A673 (cell line): ENCODE results near the gene RBM46. TPM values are rescaled to one million over a fixed set of nuclear protein-coding genes. Genes with fewer than 3 reads are reported as not detected.
A peak's percentile ranks its signal among the peaks of the same experiment; 100 is the strongest.

Experiments
- BruUV-seq: library from RNA; stranded (reverse); fragments of 400-500 nt; replicated peaks from 2 replicates; lab custom pipeline; 2021; lab: Mats Ljungman, UMichigan
- CTCF ChIA-PET: fragments of 300-600 bp; sonication (Branson Sonifier 250); formaldehyde crosslinking; loops from one replicate; lab custom pipeline; 2022; ENCODE audit warnings: antibody characterized with exemption; lab: Charles Lee
- POLR2A ChIA-PET: fragments of 300-600 bp; sonication (Branson Sonifier 250); formaldehyde crosslinking; loops from one replicate; lab custom pipeline; 2022; ENCODE audit warnings: antibody characterized with exemption; ENCODE audit not compliant: low non-redundant PET; lab: Charles Lee
- DNase-seq: peaks from one replicate; pipeline ENCODE4 v3.0.0-alpha.2; 2015; ENCODE audit warnings: low spot score
- H3K27ac ChIP-seq: fragments of 200-600 bp; sonication (generic); 2 replicates; pipeline ENCODE4 v1.5.1; 2016; ENCODE audit warnings: mixed run types, low read depth, mild to moderate bottlenecking, mixed read lengths, antibody characterized with exemption, low read length; ENCODE audit not compliant: poor library complexity, severe bottlenecking
- H3K27me3 ChIP-seq: fragments of 200-600 bp; sonication (generic); replicated peaks from 2 replicates; pipeline ENCODE4 v1.6.1; 2017; ENCODE audit warnings: mixed run types, low read depth, mild to moderate bottlenecking, mixed read lengths, antibody characterized with exemption, low read length; ENCODE audit not compliant: insufficient read depth, poor library complexity
- H3K36me3 ChIP-seq: fragments of 200-600 bp; sonication (generic); 2 replicates; pipeline ENCODE4 v1.6.1; 2016; ENCODE audit warnings: mixed run types, mild to moderate bottlenecking, mixed read lengths, antibody characterized with exemption, low read length; ENCODE audit not compliant: insufficient read depth, poor library complexity, severe bottlenecking
- H3K4me1 ChIP-seq: fragments of 200-600 bp; sonication (generic); 2 replicates; pipeline ENCODE4 v1.6.1; 2017; ENCODE audit warnings: mixed run types, mild to moderate bottlenecking, mixed read lengths, antibody characterized with exemption, low read length; ENCODE audit not compliant: insufficient read depth, poor library complexity, severe bottlenecking
- H3K4me3 ChIP-seq: fragments of 200-600 bp; sonication (generic); 2 replicates; pipeline ENCODE4 v1.5.1; 2016; ENCODE audit warnings: low read depth, mixed run types, mild to moderate bottlenecking, mixed read lengths, low read length; ENCODE audit not compliant: poor library complexity, severe bottlenecking
- H3K9me3 ChIP-seq: fragments of 200-600 bp; sonication (generic); 2 replicates; pipeline ENCODE4 v1.6.1; 2016; ENCODE audit warnings: mixed run types, low read depth, mild to moderate bottlenecking, mixed read lengths, antibody characterized with exemption, low read length; ENCODE audit not compliant: poor library complexity, severe bottlenecking
- CTCF ChIP-seq: fragments of 300-800, 200-600 bp; sonication (generic); conservative IDR thresholded peaks from 2 replicates; pipeline ENCODE4 v1.5.1; 2017; ENCODE audit warnings: low read depth, mild to moderate bottlenecking, antibody characterized with exemption, low read length, moderate library complexity, mixed read lengths
- EZH2 ChIP-seq: fragments of 200-600 bp; sonication (generic); IDR thresholded peaks from 2 replicates; pipeline ENCODE4 v1.6.1; 2017; ENCODE audit warnings: borderline replicate concordance, low read depth, mild to moderate bottlenecking, mixed read lengths, antibody characterized with exemption, low read length; ENCODE audit not compliant: poor library complexity, severe bottlenecking
- intact Hi-C: fragments of 100-400 bp; cut with micrococcal nuclease; formaldehyde crosslinking; loops from one replicate; pipeline ENCODE4 v1.10.0; 2022; ENCODE audit not compliant: unreplicated experiment
- total RNA-seq: library from RNA; stranded (reverse); gene quantifications from 2 replicates; pipeline ENCODE4 v1.2.3, GENCODE V29; 2021

The RBM46 gene
- total RNA-seq, 1 experiment from 2014 or later, result 0.24 TPM

GRCh38 chr4:154740462-154740861 is 40.6 kb upstream of the RBM46 start:
- Histone ChIP-seq H3K27me3 (peaks cover 6% of the 10 kb centered on the region), H3K27ac (no peak overlapping the region), H3K36me3 (no peaks in the 10 kb centered on the region), H3K4me1 (peaks cover 20% of the 10 kb centered on the region), H3K9me3 (no peaks in the 10 kb centered on the region), H3K4me3 (no peak overlapping the region)
- ChIA-PET POLR2A (no interaction called here), CTCF (interaction anchor here (0.7 kb wide), 1 partner anchor 145 kb away, joined by 4 read pairs; no protein-coding TSS in a partner anchor)
- intact Hi-C loops, result no loop called here
- TF ChIP-seq CTCF (no peak), EZH2 (no peak)
- no peak for DNase-seq
- no TSS peak for BruUV-seq

- no peak overlapping the region for H3K27ac ChIP-seq
- no peaks in the 10 kb centered on the region for H3K9me3 ChIP-seq
- peaks cover 6% of the 10 kb centered on the region for H3K27me3 ChIP-seq
- peaks cover 20% of the 10 kb centered on the region for H3K4me1 ChIP-seq
- TF ChIP-seq EZH2, result no peak
- TF ChIP-seq CTCF, result no peak
- no peak for DNase-seq
- intact Hi-C loops, result no loop called here
- no peak overlapping the region for H3K4me3 ChIP-seq
- no peaks in the 10 kb centered on the region for H3K36me3 ChIP-seq
- BruUV-seq, result no TSS peak
- CTCF ChIA-PET, result no interaction called here
- POLR2A ChIA-PET, result no interaction called here
Observed at GRCh38 chr4:154741131-154741665, 39.9 kb upstream of the RBM46 start.

GRCh38 chr4:154741922-154742850 is 38.9 kb upstream of the RBM46 start:
- Histone ChIP-seq H3K4me1 (peaks cover 20% of the 10 kb centered on the region), H3K4me3 (peak overlapping the region; percentile 2), H3K36me3 (no peaks in the 10 kb centered on the region), H3K27ac (no peak overlapping the region), H3K27me3 (peaks cover 6% of the 10 kb centered on the region), H3K9me3 (no peaks in the 10 kb centered on the region)
- intact Hi-C loops, result no loop called here
- POLR2A ChIA-PET, result no interaction called here
- CTCF ChIA-PET, result no interaction called here
- no TSS peak for BruUV-seq
- TF ChIP-seq EZH2 (no peak), CTCF (no peak)
- peak; percentile 53 for DNase-seq
